ENCODE data around the gene TSEN15. TPM values are rescaled to one million over a fixed set of nuclear protein-coding genes. Genes with fewer than 3 reads are reported as not detected.

TSEN15 gene
- total RNA-seq, 1 experiment from 2014 or later, result 71.4 TPM

- BruUV-seq (replicated peaks), result no TSS peak
- Histone ChIP-seq H3K4me3 (ENCODE audit: low read depth, low read length) (no peak overlapping the region), H3K27me3 (replicated peaks; ENCODE audit: control insufficient read depth, insufficient read depth, low read length) (no peaks in the 10 kb centered on the region), H3K36me3 (ENCODE audit: control insufficient read depth, insufficient read depth, low read length) (no peaks in the 10 kb centered on the region), H3K4me1 (peaks cover 17% of the 10 kb centered on the region; the same call in 1 of the 2 replicates), H3K9me3 (no peaks in the 10 kb centered on the region)
- H3K27me3 Mint-ChIP-seq (ENCODE audit: insufficient read depth, unreplicated experiment), result peaks cover under 1% of the 10 kb centered on the region
- no peak for TF ChIP-seq CTCF (IDR thresholded peaks at IDR 0.05; ENCODE audit: insufficient read depth in 1 of 2, low read depth in 1 of 2, low read length in 1 of 2, severe bottlenecking in 1 of 2, unreplicated experiment in 1 of 2)
- CTCF ChIA-PET, result no interaction called here
- no peak overlapping the region for H3K4me3 Mint-ChIP-seq (ENCODE audit: unreplicated experiment)
- intact Hi-C loops (cut with micrococcal nuclease; ENCODE audit: unreplicated experiment), result no loop called here
- peaks cover 17% of the 10 kb centered on the region for H3K4me1 Mint-ChIP-seq (ENCODE audit: low read depth, unreplicated experiment)
- DNase-seq, result no peak
- H3K27ac Mint-ChIP-seq (ENCODE audit: unreplicated experiment), result no peak overlapping the region
- H3K36me3 Mint-ChIP-seq (ENCODE audit: insufficient read depth, unreplicated experiment), result peaks cover 6% of the 10 kb centered on the region
- no peaks in the 10 kb centered on the region for H3K9me3 Mint-ChIP-seq (ENCODE audit: unreplicated experiment)
- POLR2A ChIA-PET, result no interaction called here
These were observed 18.6 kb upstream of the TSEN15 start for GRCh38 chr1:184032930-184033418.

DNA sequence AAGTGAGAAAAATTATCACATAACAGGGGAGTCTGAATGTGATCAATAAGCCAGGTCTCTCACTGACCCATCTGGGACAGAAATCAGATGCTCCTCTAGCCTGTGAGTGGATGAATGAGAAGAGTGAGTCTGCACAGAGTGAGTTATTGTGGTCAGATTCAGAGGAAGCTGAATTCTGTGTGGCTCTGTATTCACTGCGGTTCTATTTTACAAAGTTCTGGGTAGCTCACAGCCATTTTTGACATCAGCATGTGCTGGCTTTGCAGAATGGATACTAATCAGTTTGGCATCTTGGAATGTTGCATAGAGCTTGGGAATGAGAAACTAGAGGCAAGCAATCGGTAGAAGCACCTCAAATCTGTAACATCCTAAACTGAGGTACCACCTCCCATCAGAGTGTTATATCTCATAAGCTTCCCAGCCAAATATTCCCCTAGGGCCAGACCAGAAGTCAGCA is 17.8 kb upstream of the TSEN15 start:
- no TSS peak for BruUV-seq (replicated peaks)
- Histone ChIP-seq H3K9me3 (no peaks in the 10 kb centered on the region), H3K36me3 (ENCODE audit: control insufficient read depth, insufficient read depth, low read length) (no peaks in the 10 kb centered on the region), H3K27me3 (replicated peaks; ENCODE audit: control insufficient read depth, insufficient read depth, low read length) (no peaks in the 10 kb centered on the region), H3K4me3 (ENCODE audit: low read depth, low read length) (no peak overlapping the region), H3K4me1 (peaks cover 18% of the 10 kb centered on the region; the same call in 1 of the 2 replicates)
- no peak overlapping the region for H3K4me3 Mint-ChIP-seq (ENCODE audit: unreplicated experiment)
- TF ChIP-seq CTCF (IDR thresholded peaks at IDR 0.05; ENCODE audit: insufficient read depth in 1 of 2, low read depth in 1 of 2, low read length in 1 of 2, severe bottlenecking in 1 of 2, unreplicated experiment in 1 of 2), result no peak
- intact Hi-C loops (cut with micrococcal nuclease; ENCODE audit: unreplicated experiment), result no loop called here
- peaks cover 10% of the 10 kb centered on the region for H3K36me3 Mint-ChIP-seq (ENCODE audit: insufficient read depth, unreplicated experiment)
- no peak overlapping the region for H3K27ac Mint-ChIP-seq (ENCODE audit: unreplicated experiment)
- H3K4me1 Mint-ChIP-seq (ENCODE audit: low read depth, unreplicated experiment), result peaks cover 18% of the 10 kb centered on the region
- no peak for DNase-seq
- no peaks in the 10 kb centered on the region for H3K9me3 Mint-ChIP-seq (ENCODE audit: unreplicated experiment)
- H3K27me3 Mint-ChIP-seq (ENCODE audit: insufficient read depth, unreplicated experiment), result peaks cover 2% of the 10 kb centered on the region
- ChIA-PET CTCF (no interaction called here), POLR2A (no interaction called here)

GRCh38 chr1:184034761-184035379 is 16.7 kb upstream of the TSEN15 start:
- H3K4me3 ChIP-seq (ENCODE audit: low read depth, low read length), result no peak overlapping the region
- no peaks in the 10 kb centered on the region for H3K36me3 ChIP-seq (ENCODE audit: control insufficient read depth, insufficient read depth, low read length)
- TF ChIP-seq CTCF (IDR thresholded peaks at IDR 0.05; ENCODE audit: insufficient read depth in 1 of 2, low read depth in 1 of 2, low read length in 1 of 2, severe bottlenecking in 1 of 2, unreplicated experiment in 1 of 2), result no peak
- no peak for DNase-seq
- Mint-ChIP-seq H3K9me3 (ENCODE audit: unreplicated experiment) (no peaks in the 10 kb centered on the region), H3K4me1 (ENCODE audit: low read depth, unreplicated experiment) (peaks cover 26% of the 10 kb centered on the region), H3K36me3 (ENCODE audit: insufficient read depth, unreplicated experiment) (peaks cover 12% of the 10 kb centered on the region), H3K4me3 (ENCODE audit: unreplicated experiment) (no peak overlapping the region), H3K27ac (ENCODE audit: unreplicated experiment) (no peak overlapping the region), H3K27me3 (ENCODE audit: insufficient read depth, unreplicated experiment) (peaks cover 5% of the 10 kb centered on the region)
- intact Hi-C loops (cut with micrococcal nuclease; ENCODE audit: unreplicated experiment), result loop anchor here (5.0 kb wide), 1 partner anchor 88 kb away; no protein-coding TSS in a partner anchor
- H3K9me3 ChIP-seq, result no peaks in the 10 kb centered on the region
- peaks cover 15% of the 10 kb centered on the region; the same call in 1 of the 2 replicates for H3K4me1 ChIP-seq
- no peaks in the 10 kb centered on the region for H3K27me3 ChIP-seq (replicated peaks; ENCODE audit: control insufficient read depth, insufficient read depth, low read length)
- CTCF ChIA-PET, result no interaction called here
- BruUV-seq (replicated peaks), result no TSS peak
- POLR2A ChIA-PET, result interaction anchor here (0.6 kb wide), 1 partner anchor 350 kb away, joined by 3 read pairs; no protein-coding TSS in a partner anchor
